ENCODE data around the gene TMEM163. TPM values are rescaled to one million over a fixed set of nuclear protein-coding genes. Genes with fewer than 3 reads are reported as not detected.

Gene TMEM163
- total RNA-seq, 1 experiment from 2014 or later, result 4.1 TPM

DNA sequence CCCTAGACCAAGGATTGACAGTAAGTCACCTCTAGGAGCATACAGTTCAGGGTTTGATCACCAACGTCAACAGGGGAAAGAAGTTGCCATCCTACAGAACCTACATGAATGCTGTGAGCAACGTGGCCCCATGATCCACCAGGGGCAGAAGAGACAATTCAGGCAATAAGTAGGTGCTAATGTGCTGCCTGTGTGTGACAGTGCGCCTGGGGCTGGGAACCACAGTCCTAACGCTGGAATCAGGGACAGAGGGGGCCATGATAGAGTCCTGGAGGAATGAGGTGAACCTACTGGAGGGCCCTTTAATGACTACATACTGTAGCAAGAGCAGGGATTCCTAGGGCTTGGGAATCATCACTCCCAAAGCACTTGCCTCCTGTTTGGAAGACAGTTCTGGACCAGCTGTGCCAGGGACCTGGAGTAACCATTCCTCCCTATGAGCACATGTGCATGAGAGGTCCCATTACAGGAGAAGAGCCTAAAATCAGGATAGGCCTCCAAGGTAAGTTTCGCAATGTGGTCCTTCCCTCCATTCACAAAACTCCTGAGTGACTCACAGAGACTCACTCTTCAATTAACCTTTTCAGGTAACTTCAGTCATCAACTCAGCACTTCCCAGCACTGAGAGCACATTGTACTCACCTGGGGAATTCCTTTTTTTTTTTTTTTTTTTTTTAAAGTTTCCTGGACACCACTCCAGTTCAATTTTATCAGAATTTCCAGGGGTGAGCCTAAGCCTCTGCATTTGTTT lies 214.0 kb downstream of the TMEM163 start:
- ChIA-PET CTCF (interaction anchor here (0.6 kb wide), 1 partner anchor 408 kb away, joined by 6 read pairs; no protein-coding TSS in a partner anchor), POLR2A (no interaction called here)
- no peaks in the 10 kb centered on the region for H3K36me3 ChIP-seq (ENCODE audit: control insufficient read depth, insufficient read depth, low read length)
- BruUV-seq (replicated peaks), result no TSS peak
- Mint-ChIP-seq H3K27ac (ENCODE audit: unreplicated experiment) (no peak overlapping the region), H3K27me3 (ENCODE audit: insufficient read depth, unreplicated experiment) (no peaks in the 10 kb centered on the region), H3K4me1 (ENCODE audit: low read depth, unreplicated experiment) (peaks cover 7% of the 10 kb centered on the region), H3K9me3 (ENCODE audit: unreplicated experiment) (peaks cover 10% of the 10 kb centered on the region), H3K36me3 (ENCODE audit: insufficient read depth, unreplicated experiment) (no peaks in the 10 kb centered on the region), H3K4me3 (ENCODE audit: unreplicated experiment) (no peak overlapping the region)
- no peaks in the 10 kb centered on the region for H3K4me1 ChIP-seq
- no peak overlapping the region for H3K4me3 ChIP-seq (ENCODE audit: low read depth, low read length)
- intact Hi-C loops (cut with micrococcal nuclease; ENCODE audit: unreplicated experiment), result no loop called here
- H3K9me3 ChIP-seq, result no peaks in the 10 kb centered on the region
- no peaks in the 10 kb centered on the region for H3K27me3 ChIP-seq (replicated peaks; ENCODE audit: control insufficient read depth, insufficient read depth, low read length)
- TF ChIP-seq, protein P1, sequence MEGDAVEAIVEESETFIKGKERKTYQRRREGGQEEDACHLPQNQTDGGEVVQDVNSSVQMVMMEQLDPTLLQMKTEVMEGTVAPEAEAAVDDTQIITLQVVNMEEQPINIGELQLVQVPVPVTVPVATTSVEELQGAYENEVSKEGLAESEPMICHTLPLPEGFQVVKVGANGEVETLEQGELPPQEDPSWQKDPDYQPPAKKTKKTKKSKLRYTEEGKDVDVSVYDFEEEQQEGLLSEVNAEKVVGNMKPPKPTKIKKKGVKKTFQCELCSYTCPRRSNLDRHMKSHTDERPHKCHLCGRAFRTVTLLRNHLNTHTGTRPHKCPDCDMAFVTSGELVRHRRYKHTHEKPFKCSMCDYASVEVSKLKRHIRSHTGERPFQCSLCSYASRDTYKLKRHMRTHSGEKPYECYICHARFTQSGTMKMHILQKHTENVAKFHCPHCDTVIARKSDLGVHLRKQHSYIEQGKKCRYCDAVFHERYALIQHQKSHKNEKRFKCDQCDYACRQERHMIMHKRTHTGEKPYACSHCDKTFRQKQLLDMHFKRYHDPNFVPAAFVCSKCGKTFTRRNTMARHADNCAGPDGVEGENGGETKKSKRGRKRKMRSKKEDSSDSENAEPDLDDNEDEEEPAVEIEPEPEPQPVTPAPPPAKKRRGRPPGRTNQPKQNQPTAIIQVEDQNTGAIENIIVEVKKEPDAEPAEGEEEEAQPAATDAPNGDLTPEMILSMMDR (IDR thresholded peaks at IDR 0.05; ENCODE audit: insufficient read depth in 1 of 2, low read depth in 1 of 2, low read length in 1 of 2, severe bottlenecking in 1 of 2, unreplicated experiment in 1 of 2), result no peak
- DNase-seq, result no peak

DNA sequence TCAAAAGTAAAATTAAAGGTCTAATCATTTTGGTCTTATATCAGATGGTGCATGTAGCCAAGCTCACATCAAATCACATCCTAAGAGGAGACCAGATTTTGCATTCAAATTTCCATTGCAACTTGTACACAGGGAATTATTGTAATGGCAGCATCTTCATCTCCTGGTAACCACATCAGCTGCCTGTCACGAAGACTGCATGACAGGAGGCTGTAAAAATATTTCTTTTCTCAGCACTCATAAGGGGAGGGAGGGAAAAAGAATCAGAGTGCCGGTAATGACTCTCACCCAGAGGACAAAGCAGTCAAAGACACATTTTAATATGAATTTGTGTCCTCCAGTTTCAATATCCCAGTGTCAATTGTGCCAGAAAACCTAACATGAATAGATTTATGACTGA lies 216.7 kb downstream of the TMEM163 start:
- Mint-ChIP-seq H3K36me3 (ENCODE audit: insufficient read depth, unreplicated experiment) (no peaks in the 10 kb centered on the region), H3K9me3 (ENCODE audit: unreplicated experiment) (peaks cover 10% of the 10 kb centered on the region), H3K4me1 (ENCODE audit: low read depth, unreplicated experiment) (peaks cover 7% of the 10 kb centered on the region), H3K27ac (ENCODE audit: unreplicated experiment) (no peak overlapping the region), H3K4me3 (ENCODE audit: unreplicated experiment) (no peak overlapping the region), H3K27me3 (ENCODE audit: insufficient read depth, unreplicated experiment) (no peaks in the 10 kb centered on the region)
- H3K4me1 ChIP-seq, result no peaks in the 10 kb centered on the region
- no peaks in the 10 kb centered on the region for H3K9me3 ChIP-seq
- CTCF ChIA-PET, result no interaction called here
- POLR2A ChIA-PET, result no interaction called here
- no peaks in the 10 kb centered on the region for H3K27me3 ChIP-seq (replicated peaks; ENCODE audit: control insufficient read depth, insufficient read depth, low read length)
- TF ChIP-seq, protein P1 (IDR thresholded peaks at IDR 0.05; ENCODE audit: insufficient read depth in 1 of 2, low read depth in 1 of 2, low read length in 1 of 2, severe bottlenecking in 1 of 2, unreplicated experiment in 1 of 2), result no peak
- no peaks in the 10 kb centered on the region for H3K36me3 ChIP-seq (ENCODE audit: control insufficient read depth, insufficient read depth, low read length)
- BruUV-seq (replicated peaks), result no TSS peak
- no peak overlapping the region for H3K4me3 ChIP-seq (ENCODE audit: low read depth, low read length)
- intact Hi-C loops (cut with micrococcal nuclease; ENCODE audit: unreplicated experiment), result no loop called here
- DNase-seq, result no peak

DNA sequence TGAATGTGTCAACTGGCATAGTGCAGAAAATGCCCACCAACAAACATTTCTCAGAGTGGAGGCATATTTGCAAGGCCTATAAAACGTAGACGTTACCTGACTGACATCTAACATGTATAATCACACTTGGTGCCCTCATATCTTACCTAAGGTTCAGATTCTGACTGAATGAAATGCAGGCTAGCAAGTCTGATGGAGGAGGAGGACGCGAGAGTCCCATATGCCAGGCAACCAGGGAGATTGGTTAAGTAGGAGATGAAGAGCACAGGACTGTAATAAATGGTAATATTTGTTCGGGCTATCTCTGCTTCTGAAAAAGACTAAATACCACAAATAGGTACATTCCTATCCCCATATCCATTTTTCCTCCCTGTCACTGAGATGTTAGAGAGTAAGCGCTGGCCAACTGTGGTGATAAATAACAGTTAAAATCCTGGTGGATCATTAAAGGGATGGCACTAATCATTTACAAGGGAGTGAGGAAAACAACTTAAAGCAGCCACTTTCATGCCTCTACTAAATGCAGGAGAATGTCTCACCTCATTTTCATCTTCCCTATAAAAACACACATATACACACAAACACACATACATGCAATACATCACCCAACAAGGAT lies 217.2 kb downstream of the TMEM163 start:
- H3K4me3 ChIP-seq (ENCODE audit: low read depth, low read length), result no peak overlapping the region
- H3K27ac Mint-ChIP-seq (ENCODE audit: unreplicated experiment), result no peak overlapping the region

More for the DNA sequence above, 217.2 kb downstream of the TMEM163 start:
- Mint-ChIP-seq H3K36me3 (ENCODE audit: insufficient read depth, unreplicated experiment) (no peaks in the 10 kb centered on the region), H3K4me1 (ENCODE audit: low read depth, unreplicated experiment) (peaks cover 7% of the 10 kb centered on the region), H3K4me3 (ENCODE audit: unreplicated experiment) (no peak overlapping the region), H3K9me3 (ENCODE audit: unreplicated experiment) (peaks cover 10% of the 10 kb centered on the region), H3K27me3 (ENCODE audit: insufficient read depth, unreplicated experiment) (no peaks in the 10 kb centered on the region)
- H3K4me1 ChIP-seq, result no peaks in the 10 kb centered on the region
- ChIA-PET CTCF (no interaction called here), POLR2A (no interaction called here)
- H3K27me3 ChIP-seq (replicated peaks; ENCODE audit: control insufficient read depth, insufficient read depth, low read length), result no peaks in the 10 kb centered on the region
- intact Hi-C loops (cut with micrococcal nuclease; ENCODE audit: unreplicated experiment), result no loop called here
- DNase-seq, result no peak
- no peaks in the 10 kb centered on the region for H3K9me3 ChIP-seq
- TF ChIP-seq, protein P1 (IDR thresholded peaks at IDR 0.05; ENCODE audit: insufficient read depth in 1 of 2, low read depth in 1 of 2, low read length in 1 of 2, severe bottlenecking in 1 of 2, unreplicated experiment in 1 of 2), result no peak
- no TSS peak for BruUV-seq (replicated peaks)
- no peaks in the 10 kb centered on the region for H3K36me3 ChIP-seq (ENCODE audit: control insufficient read depth, insufficient read depth, low read length)

All from Caco-2 (cell line).